Measurements from ENCODE around the gene RCOR1.

Gene RCOR1

GRCh38 chr14:102580550-102581110, 11.8 kb upstream of the RCOR1 start:
- no peaks in the 10 kb centered on the region for H3K9me3 ChIP-seq (replicated peaks in 1 of 2; ENCODE audit: control insufficient read depth in 2 of 2, insufficient read depth in 1 of 2, low read depth in 1 of 2, low read length in 2 of 2)
- no peak for DNase-seq (ENCODE audit: low spot score)
- peak overlapping the region; percentile 58 for H4K8ac ChIP-seq (ENCODE audit: low read depth, low read length)
- no CpG with 5 or more reads among the region's 10 CpGs for WGBS, 2 donors (ENCODE audit: extremely low coverage in 2 of 2, insufficient read length in 2 of 2, insufficient replicate concordance in 1 of 2)
- peak overlapping the region; percentile 77 for H3K18ac ChIP-seq (ENCODE audit: low read length)
- no peak overlapping the region for H2BK12ac ChIP-seq (ENCODE audit: low read length)
- H3K36me3 ChIP-seq (replicated peaks in 1 of 2; ENCODE audit: control insufficient read depth in 2 of 2, insufficient read depth in 2 of 2, low read length in 2 of 2) = no peaks in the 10 kb centered on the region
- H3K14ac ChIP-seq (ENCODE audit: low read length) = no peak overlapping the region
- peak overlapping the region; percentile 41 for H2AK5ac ChIP-seq (ENCODE audit: low read depth, low read length)
- H2BK5ac ChIP-seq (ENCODE audit: low read length) = no peak overlapping the region
- H2BK15ac ChIP-seq (ENCODE audit: low read length) = no peak overlapping the region
- no peak overlapping the region for H3K4me3 ChIP-seq (ENCODE audit: low read length in 2 of 2)
- no peak overlapping the region for H3K27ac ChIP-seq (replicated peaks; ENCODE audit: low read length)
- peak overlapping the region; percentile 8 for H2AFZ ChIP-seq (ENCODE audit: low read length)
- no peak overlapping the region for H4K91ac ChIP-seq (ENCODE audit: low read depth, low read length, poor library complexity)
- no peak overlapping the region for H3K4me2 ChIP-seq (ENCODE audit: insufficient read depth, low read length, poor library complexity, severe bottlenecking)
- no peak overlapping the region for H3K23ac ChIP-seq (ENCODE audit: low read depth, low read length, poor library complexity)
- peaks cover 0 to 2% (median 0%) of the 10 kb centered on the region in 3 experiments for H3K27me3 ChIP-seq (ENCODE audit: control insufficient read depth in 3 of 3, insufficient read depth in 3 of 3, low read depth in 1 of 3, low read length in 3 of 3)
- H3K79me1 ChIP-seq (ENCODE audit: low read depth, low read length) = no peaks in the 10 kb centered on the region
- peaks cover 9 to 11% of the 10 kb centered on the region in 2 donors for H3K4me1 ChIP-seq (ENCODE audit: control insufficient read depth in 2 of 2, insufficient read depth in 1 of 2, low read depth in 1 of 2, low read length in 2 of 2)
- H2BK120ac ChIP-seq (ENCODE audit: low read depth, low read length) = peak overlapping the region; percentile 35
- no peak overlapping the region for H3K4ac ChIP-seq (ENCODE audit: low read length)
- H3K9ac ChIP-seq (ENCODE audit: low read depth, low read length, poor library complexity) = no peak overlapping the region

GRCh38 chr14:102581193-102581592, 11.3 kb upstream of the RCOR1 start:
- no peak overlapping the region for H2AFZ ChIP-seq (ENCODE audit: low read length)
- no peak overlapping the region for H3K23ac ChIP-seq (ENCODE audit: low read depth, low read length, poor library complexity)
- H3K4me3 ChIP-seq (ENCODE audit: low read length in 2 of 2) = no peak overlapping the region
- H3K9me3 ChIP-seq (replicated peaks in 1 of 2; ENCODE audit: control insufficient read depth in 2 of 2, insufficient read depth in 1 of 2, low read depth in 1 of 2, low read length in 2 of 2) = no peaks in the 10 kb centered on the region
- no peak overlapping the region for H3K27ac ChIP-seq (replicated peaks; ENCODE audit: low read length)
- DNase-seq (ENCODE audit: low spot score) = no peak
- H3K4me1 ChIP-seq (ENCODE audit: control insufficient read depth in 2 of 2, insufficient read depth in 1 of 2, low read depth in 1 of 2, low read length in 2 of 2) = peaks cover 10 to 13% of the 10 kb centered on the region in 2 donors
- H3K79me1 ChIP-seq (ENCODE audit: low read depth, low read length) = no peaks in the 10 kb centered on the region
- H3K18ac ChIP-seq (ENCODE audit: low read length) = no peak overlapping the region
- H2BK12ac ChIP-seq (ENCODE audit: low read length) = no peak overlapping the region
- H2BK120ac ChIP-seq (ENCODE audit: low read depth, low read length) = no peak overlapping the region
- H2BK5ac ChIP-seq (ENCODE audit: low read length) = no peak overlapping the region
- H3K27me3 ChIP-seq (ENCODE audit: control insufficient read depth in 3 of 3, insufficient read depth in 3 of 3, low read depth in 1 of 3, low read length in 3 of 3) = peaks cover 0 to 2% (median 0%) of the 10 kb centered on the region in 3 experiments
- WGBS, 2 donors (ENCODE audit: extremely low coverage in 2 of 2, insufficient read length in 2 of 2, insufficient replicate concordance in 1 of 2) = no CpG with 5 or more reads among the region's 10 CpGs
- no peak overlapping the region for H4K91ac ChIP-seq (ENCODE audit: low read depth, low read length, poor library complexity)
- no peak overlapping the region for H3K9ac ChIP-seq (ENCODE audit: low read depth, low read length, poor library complexity)
- no peak overlapping the region for H3K4me2 ChIP-seq (ENCODE audit: insufficient read depth, low read length, poor library complexity, severe bottlenecking)
- no peak overlapping the region for H3K4ac ChIP-seq (ENCODE audit: low read length)
- H4K8ac ChIP-seq (ENCODE audit: low read depth, low read length) = no peak overlapping the region
- H3K36me3 ChIP-seq (replicated peaks in 1 of 2; ENCODE audit: control insufficient read depth in 2 of 2, insufficient read depth in 2 of 2, low read length in 2 of 2) = no peaks in the 10 kb centered on the region
- H3K14ac ChIP-seq (ENCODE audit: low read length) = no peak overlapping the region
- H2BK15ac ChIP-seq (ENCODE audit: low read length) = no peak overlapping the region
- no peak overlapping the region for H2AK5ac ChIP-seq (ENCODE audit: low read depth, low read length)

- H3K23ac ChIP-seq (ENCODE audit: low read depth, low read length, poor library complexity) = no peak overlapping the region
- no peak overlapping the region for H3K14ac ChIP-seq (ENCODE audit: low read length)
- no peak overlapping the region for H3K27ac ChIP-seq (replicated peaks; ENCODE audit: low read length)
- peak overlapping the region; percentile 91 for H3K18ac ChIP-seq (ENCODE audit: low read length)
- no peaks in the 10 kb centered on the region for H3K9me3 ChIP-seq (replicated peaks in 1 of 2; ENCODE audit: control insufficient read depth in 2 of 2, insufficient read depth in 1 of 2, low read depth in 1 of 2, low read length in 2 of 2)
- H2BK15ac ChIP-seq (ENCODE audit: low read length) = peak overlapping the region; percentile 83
- H3K27me3 ChIP-seq (ENCODE audit: control insufficient read depth in 3 of 3, insufficient read depth in 3 of 3, low read depth in 1 of 3, low read length in 3 of 3) = no peaks in the 10 kb centered on the region
- H3K4me2 ChIP-seq (ENCODE audit: insufficient read depth, low read length, poor library complexity, severe bottlenecking) = no peak overlapping the region
- H3K4ac ChIP-seq (ENCODE audit: low read length) = no peak overlapping the region
- no peak overlapping the region for H3K9ac ChIP-seq (ENCODE audit: low read depth, low read length, poor library complexity)
- peak overlapping the region; percentile 87 for H4K91ac ChIP-seq (ENCODE audit: low read depth, low read length, poor library complexity)
- H2BK120ac ChIP-seq (ENCODE audit: low read depth, low read length) = no peak overlapping the region
- H4K8ac ChIP-seq (ENCODE audit: low read depth, low read length) = no peak overlapping the region
- H3K36me3 ChIP-seq (replicated peaks in 1 of 2; ENCODE audit: control insufficient read depth in 2 of 2, insufficient read depth in 2 of 2, low read length in 2 of 2) = no peaks in the 10 kb centered on the region
- H2BK5ac ChIP-seq (ENCODE audit: low read length) = peak overlapping the region; percentile 16
- no peak for DNase-seq (ENCODE audit: low spot score)
- no peak overlapping the region for H2AFZ ChIP-seq (ENCODE audit: low read length)
- H3K4me1 ChIP-seq (ENCODE audit: control insufficient read depth in 2 of 2, insufficient read depth in 1 of 2, low read depth in 1 of 2, low read length in 2 of 2) = peaks cover 10 to 13% of the 10 kb centered on the region in 2 donors
- H3K79me1 ChIP-seq (ENCODE audit: low read depth, low read length) = no peaks in the 10 kb centered on the region
- no peak overlapping the region for H3K4me3 ChIP-seq (ENCODE audit: low read length in 2 of 2)
- WGBS, 2 donors (ENCODE audit: extremely low coverage in 2 of 2, insufficient read length in 2 of 2, insufficient replicate concordance in 1 of 2) = no CpG with 5 or more reads among the region's 7 CpGs
- H2BK12ac ChIP-seq (ENCODE audit: low read length) = no peak overlapping the region
- H2AK5ac ChIP-seq (ENCODE audit: low read depth, low read length) = peak overlapping the region; percentile 82
These were observed 8.7 kb upstream of the RCOR1 start for GRCh38 chr14:102583726-102584125.

- Histone ChIP-seq H4K91ac (ENCODE audit: low read depth, low read length, poor library complexity) (peak overlapping the region; percentile 74), H3K27ac (replicated peaks; ENCODE audit: low read length) (peak overlapping the region; percentile 95), H3K4ac (ENCODE audit: low read length) (peak overlapping the region; percentile 98), H2BK12ac (ENCODE audit: low read length) (peak overlapping the region; percentile 79), H2BK5ac (ENCODE audit: low read length) (peak overlapping the region; percentile 77), H3K4me3 (ENCODE audit: low read length in 2 of 2) (no peak overlapping the region), H3K27me3 (ENCODE audit: control insufficient read depth in 3 of 3, insufficient read depth in 3 of 3, low read depth in 1 of 3, low read length in 3 of 3) (no peaks in the 10 kb centered on the region), H4K8ac (ENCODE audit: low read depth, low read length) (peak overlapping the region; percentile 52), H3K79me1 (ENCODE audit: low read depth, low read length) (no peaks in the 10 kb centered on the region), H3K36me3 (replicated peaks in 1 of 2; ENCODE audit: control insufficient read depth in 2 of 2, insufficient read depth in 2 of 2, low read length in 2 of 2) (no peaks in the 10 kb centered on the region), H2BK15ac (ENCODE audit: low read length) (peak overlapping the region; percentile 92), H3K23ac (ENCODE audit: low read depth, low read length, poor library complexity) (peak overlapping the region; percentile 76), H3K9me3 (replicated peaks in 1 of 2; ENCODE audit: control insufficient read depth in 2 of 2, insufficient read depth in 1 of 2, low read depth in 1 of 2, low read length in 2 of 2) (no peaks in the 10 kb centered on the region), H3K14ac (ENCODE audit: low read length) (no peak overlapping the region), H2BK120ac (ENCODE audit: low read depth, low read length) (peak overlapping the region; percentile 98), H2AFZ (ENCODE audit: low read length) (peak overlapping the region; percentile 86), H3K4me1 (ENCODE audit: control insufficient read depth in 2 of 2, insufficient read depth in 1 of 2, low read depth in 1 of 2, low read length in 2 of 2) (peaks cover 7 to 15% of the 10 kb centered on the region in 2 donors), H3K4me2 (ENCODE audit: insufficient read depth, low read length, poor library complexity, severe bottlenecking) (no peak overlapping the region), H3K18ac (ENCODE audit: low read length) (peak overlapping the region; percentile 100), H3K9ac (ENCODE audit: low read depth, low read length, poor library complexity) (peak overlapping the region; percentile 79), H2AK5ac (ENCODE audit: low read depth, low read length) (peak overlapping the region; percentile 94)
- peak; percentile 70 for DNase-seq (ENCODE audit: low spot score)
- no CpG with 5 or more reads among the region's 24 CpGs for WGBS, 2 donors (ENCODE audit: extremely low coverage in 2 of 2, insufficient read length in 2 of 2, insufficient replicate concordance in 1 of 2)
These were observed 7.3 kb upstream of the RCOR1 start for GRCh38 chr14:102584871-102585869.

All from neuronal stem cell (in vitro differentiated cells).